ENCODE results near the gene VAV2.

VAV2 gene

DNA sequence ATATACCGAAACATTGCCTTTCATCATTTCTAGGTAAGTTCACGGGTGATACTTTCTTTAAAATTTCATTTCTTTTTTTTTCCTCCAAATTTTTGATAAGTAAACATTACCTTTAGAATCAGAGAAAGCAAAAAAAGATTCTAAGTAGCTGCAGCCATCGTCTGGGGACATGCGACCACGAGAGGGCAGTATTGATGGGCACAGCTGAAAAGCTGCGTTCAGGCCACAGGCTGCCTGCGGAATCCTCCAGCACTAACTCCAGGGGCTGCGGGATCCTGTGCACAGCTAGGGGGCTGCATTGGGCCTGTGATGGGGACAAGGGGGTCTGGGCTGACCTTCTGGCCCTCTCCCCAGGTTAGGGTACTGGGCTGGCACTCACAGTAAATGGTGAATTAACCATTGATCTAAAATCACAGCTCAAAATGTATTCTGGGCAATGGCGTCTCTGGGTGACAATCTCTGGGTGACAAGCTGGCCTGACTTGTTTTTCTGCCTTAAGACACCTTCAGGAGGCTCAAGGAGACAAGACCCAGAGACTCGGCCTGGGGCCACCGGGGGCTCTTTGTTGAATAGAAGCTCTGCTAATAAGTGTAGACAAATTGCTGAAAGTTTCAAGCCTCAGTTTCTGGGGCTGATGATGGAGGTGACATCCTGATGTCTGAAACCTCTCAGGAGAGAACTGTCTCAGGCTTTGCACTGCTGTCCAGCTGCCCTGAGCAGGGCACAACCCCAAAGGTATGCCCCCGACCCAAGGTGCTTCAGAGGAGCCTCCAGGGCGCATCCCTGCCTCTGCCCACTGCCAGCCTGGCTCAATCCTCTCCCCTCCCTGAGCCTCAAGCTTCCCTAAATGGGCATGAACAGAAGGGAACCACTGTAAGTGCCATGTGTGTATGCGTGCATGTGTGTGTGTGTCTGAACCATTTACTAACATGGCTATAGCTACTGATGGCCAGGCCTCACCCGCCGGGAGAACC, 209.7 kb downstream of the VAV2 start:
- peak; percentile 40 to 60 for DNase-seq (ENCODE audit: low read depth in 2 of 2)

DNA sequence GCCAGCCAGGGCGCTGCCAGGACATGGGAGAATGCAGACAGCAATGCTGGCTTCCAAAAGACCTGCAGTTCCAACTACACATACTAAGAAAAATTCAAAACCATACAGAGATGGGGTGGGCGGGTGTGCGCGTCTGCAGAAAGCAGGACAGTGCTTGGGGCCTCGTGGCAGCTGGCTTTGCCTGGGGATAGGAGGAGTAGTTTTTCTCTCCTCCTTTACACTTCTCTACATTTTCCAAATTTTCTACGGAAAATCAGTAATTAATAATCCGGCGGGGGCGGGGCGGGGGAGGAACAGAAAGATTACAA, 210.3 kb downstream of the VAV2 start:
- DNase-seq (ENCODE audit: low read depth in 2 of 2): no peak

DNA sequence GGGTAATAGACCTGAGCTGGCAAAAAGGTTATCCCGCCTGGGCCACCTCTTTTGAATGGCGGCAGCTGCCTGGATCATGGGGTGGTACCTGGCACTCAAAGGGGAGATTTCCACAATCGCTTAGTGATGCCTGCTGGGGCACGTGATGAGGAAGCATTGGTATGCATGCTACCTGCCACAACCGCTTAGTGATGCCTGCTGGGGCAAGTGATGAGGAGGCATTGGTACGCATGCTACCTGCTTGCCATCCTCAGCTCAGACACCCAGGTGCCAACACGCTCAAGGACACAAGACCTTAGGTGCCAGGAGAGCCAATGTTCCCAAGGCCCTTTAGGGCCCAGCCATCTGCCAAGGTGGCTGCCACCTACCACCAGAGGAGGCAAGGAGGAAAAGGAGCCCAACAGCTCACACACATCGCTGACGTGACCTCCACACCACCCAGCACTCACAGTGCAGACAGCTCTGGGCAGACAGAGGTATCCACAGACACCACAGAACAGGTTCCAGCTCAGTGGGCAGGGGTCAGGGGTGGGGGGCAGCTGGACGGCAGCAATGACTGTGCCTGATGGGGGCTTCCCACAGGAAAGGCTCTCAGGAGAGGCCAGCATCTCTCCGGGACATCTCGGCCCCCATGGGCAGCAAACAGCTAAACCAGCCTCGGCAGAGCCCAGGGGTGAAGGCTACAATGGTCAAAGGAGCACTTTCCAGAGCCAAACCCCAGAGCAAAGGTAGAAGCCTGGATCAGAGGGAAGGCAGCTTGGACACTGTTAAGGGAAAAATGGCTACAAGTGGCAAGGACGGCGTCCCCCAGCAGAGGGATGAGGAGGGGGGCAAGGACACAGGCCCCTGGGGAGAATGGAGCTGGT, 210.9 kb downstream of the VAV2 start:
- no peak for DNase-seq (ENCODE audit: low read depth in 2 of 2)

DNA sequence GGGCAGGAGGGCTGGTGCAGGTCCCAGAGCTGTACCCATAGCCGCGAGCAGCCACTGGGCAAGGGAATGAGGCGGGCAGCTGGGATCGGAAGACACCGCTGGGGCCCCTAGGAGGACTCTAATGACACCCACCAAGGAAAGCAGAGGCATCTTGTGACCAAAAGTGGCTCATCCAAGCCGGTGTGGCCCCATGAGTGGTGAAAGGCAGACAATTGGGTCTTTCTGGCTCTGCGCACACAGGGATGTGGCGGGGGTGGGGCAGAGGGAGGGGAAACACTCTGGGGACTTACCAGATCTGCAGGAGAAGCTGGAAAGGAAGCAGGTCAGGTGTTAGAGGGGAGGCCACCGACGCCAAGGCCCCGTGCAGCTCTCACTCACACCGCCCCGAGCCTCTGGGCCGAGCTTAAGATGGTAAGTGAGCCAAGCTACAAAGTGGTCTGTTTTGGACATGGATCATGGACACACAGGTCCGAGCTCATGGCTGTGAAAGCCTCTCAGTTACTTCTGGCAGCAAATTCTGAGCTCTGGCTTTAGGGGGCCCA, 211.6 kb downstream of the VAV2 start:
- DNase-seq (ENCODE audit: low read depth in 2 of 2): no peak

DNA sequence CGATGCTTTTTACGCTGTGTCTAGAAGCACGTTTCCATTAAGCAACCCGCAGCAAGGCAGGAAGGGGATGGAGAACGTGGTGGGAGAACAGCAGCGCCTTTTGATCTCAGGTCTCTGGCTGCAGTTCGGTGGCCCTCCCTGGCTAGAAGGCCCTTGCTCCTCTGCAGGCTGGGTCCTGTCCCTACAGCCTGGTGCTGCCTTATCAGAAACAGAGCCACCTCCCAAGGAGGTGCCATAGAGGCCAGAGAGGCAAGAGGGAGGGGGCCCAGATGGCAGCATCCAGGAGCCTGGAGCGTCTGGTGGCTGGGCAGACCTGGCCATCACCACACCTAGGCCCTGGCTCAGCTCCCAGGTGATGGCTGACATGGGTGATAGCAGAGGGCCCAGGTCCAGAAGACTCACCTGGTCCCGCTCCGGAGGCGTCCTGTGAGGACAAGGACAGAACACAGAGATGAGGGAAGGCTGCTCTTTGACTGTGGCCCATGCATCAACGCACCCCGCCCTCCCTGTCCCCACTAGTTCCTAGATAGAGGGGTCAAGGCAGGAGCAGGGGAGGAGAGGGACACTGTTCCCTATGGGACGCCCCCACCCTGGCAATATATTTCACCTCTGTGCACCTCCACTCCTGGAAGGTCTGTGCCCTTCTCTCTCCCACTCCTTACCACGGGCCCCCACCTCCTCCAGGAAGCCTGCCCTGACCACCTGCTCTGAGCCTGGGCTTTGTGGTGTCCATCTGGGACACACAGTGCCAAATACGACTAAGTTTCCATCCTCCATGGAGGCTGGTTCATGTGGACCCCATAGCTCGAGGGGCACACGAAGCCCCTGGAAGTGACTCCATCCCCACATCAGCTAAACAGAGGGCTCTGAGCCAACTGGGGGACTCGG, 212.4 kb downstream of the VAV2 start:
- DNase-seq (ENCODE audit: low read depth in 2 of 2): no peak

DNA sequence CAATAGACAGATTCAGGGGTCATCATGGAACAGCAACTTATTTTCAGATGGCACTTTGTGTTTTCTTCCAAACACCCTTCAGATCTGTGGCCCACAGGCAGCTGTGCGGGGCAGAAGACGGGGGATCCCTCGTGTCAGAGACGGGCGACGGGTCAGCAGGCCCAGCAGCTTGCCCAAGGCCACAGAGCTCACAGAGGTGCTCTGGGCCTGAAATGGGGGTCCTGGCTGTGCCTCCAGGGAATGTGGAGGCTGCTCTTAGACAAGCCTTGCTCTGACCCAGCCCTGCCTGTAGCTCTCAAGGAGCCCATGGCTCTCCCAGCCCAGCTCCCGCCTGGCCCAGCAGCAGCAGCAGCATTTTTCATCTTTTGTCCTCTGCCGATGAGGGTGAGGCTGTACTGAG, 213.0 kb downstream of the VAV2 start:
- DNase-seq (ENCODE audit: low read depth in 2 of 2): no peak

DNA sequence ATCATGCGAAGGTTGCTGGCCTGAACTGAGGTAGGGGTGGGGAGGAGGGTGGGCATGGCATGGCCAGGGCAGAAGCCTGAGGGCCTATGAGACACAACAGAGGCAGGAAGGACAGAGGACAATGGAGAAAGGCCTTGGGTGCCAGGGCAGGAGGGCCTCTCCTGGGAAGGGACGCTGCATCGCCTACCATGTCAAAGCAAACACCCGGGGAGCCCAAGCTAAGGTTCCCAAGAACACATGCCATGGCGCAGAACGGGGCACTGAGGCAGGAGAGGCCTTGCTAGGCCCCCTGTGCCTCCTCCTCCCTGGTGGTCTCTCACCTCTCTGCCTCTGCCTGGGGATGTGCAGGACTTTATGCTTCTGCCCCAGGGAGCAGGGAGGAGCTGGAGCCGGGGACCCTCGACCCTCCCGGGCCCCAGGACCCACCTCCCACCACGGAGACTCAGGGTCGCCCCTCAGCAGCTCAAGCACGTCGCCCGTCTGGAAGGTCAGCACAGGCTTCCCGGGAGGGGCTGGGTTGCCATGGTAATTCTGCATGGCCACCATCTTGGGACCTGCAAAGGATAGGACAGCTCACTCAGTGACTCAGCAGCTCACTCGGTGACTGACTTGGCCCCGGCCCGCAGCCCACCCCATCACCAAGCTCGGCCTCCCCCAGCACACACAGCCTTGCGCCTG, 213.6 kb downstream of the VAV2 start:
- no peak for DNase-seq (ENCODE audit: low read depth in 2 of 2)

DNA sequence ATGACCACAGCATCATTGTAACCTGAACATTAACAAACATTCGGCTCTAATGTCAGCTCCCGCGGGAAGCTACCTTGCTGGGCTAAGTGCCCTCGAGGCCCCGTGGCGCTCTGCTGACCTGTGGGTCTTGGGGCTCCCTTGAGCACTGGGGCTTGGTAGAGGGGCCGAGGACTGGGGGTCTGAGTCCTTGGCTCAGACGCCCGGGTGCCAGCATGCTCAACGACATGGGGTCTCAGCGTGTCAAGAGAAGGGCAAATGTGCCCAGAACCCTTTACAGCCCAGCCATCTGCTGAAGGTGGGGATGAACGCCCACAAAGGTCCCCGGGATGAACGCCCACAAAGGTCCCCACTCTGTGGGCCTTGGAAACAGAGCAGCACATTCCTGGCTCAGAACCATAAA, 214.3 kb downstream of the VAV2 start:
- DNase-seq (ENCODE audit: low read depth in 2 of 2): no peak

DNA sequence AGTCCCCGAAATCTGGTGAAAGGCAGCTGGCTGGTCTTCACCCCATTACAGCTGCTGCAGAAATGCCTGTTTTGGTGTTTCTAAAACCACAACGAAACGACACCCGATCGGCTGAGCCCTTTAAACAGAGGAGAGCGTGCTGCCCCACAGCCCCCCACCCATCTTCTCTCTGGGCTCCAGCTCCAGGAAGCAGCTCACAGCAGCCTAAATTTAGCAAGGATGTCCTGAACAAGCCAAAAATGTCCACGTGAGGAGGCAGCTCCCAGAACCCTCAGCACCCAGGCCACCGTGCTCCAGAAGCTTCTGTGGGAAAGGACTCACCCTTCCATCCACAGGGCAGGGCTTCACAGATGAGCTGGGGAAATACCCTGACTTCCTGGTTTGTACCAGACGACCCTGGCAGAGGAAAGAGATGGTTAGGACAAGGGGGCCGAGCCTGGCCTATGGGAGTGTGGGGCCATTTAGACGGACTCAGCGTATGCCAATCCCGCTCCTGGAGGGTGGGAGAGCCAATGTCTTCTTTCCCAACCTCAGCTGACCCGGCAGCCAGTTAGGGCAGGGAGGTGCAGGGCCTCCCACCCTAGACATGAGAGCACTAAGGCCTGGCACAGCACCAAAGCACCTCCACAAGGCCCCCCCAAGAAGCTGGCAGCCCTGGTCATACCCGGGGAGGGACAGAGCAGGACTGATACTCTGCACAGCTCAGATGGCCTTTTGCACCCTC, 214.9 kb downstream of the VAV2 start:
- DNase-seq (ENCODE audit: low read depth in 2 of 2): no peak

DNA sequence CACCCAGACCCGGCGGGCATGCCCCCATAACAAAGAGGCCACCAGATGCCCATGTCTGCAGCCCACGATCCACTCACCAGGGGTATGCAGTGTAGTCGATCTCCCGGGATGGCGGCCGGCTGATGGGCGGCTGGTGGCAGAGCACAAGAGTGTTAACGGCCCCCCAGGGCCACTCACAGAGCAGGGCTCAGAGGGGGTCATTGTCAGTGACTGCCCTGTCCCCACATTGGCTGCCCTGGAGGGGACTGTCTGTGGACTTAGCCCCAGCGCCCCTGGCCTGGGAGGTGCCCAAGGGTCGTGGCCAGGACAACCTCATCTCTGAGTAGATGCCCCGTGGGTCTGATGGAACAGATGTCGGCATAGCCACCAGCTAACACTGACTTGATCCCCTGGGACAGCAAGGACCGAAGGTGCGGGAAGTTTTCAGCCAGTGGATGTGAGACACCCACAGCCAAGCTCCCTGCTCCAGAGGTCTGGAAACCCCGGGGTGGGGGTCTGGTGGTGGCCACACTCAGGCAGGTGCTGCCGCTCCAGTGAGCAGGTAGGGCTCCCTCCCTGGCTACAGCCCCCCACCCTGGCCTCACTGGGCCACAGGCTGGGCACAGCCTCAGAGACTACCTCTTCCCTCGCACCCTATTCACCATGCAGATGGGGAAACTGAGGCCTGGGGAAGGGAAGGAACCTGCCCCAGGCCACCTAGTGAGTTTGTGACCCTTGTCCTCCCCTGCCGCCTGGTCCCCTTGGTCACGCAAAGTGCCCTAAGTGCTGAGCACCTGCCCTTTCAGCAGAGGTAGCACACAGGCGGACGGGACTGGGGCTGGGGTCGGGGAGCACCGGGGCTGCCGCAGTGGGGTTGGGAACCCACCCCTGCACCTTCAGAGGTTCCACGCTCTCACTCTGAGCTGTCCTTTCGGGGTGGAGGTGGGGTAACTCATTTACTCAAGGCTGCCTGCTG, 215.9 kb downstream of the VAV2 start:
- DNase-seq (ENCODE audit: low read depth in 2 of 2): no peak

DNA sequence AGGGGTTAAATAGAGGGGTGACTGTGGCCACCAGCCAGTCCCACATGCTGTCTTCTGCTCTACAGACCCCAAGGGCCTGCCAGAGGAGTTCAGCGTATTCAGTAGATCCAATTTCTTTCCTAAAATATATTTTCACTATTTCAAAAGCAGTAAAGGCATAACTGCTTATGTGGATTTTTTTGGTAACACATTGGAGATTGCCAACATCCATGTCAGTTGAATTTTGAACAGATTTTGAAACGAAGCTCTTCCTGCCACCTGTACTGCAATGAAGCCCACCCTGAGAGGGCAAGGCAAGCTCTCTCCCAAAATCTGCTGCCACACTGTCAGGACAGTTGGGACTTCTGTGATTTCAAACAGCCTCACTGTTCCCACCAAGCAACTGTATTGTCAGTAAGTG, 216.8 kb downstream of the VAV2 start:
- no peak for DNase-seq (ENCODE audit: low read depth in 2 of 2)

DNA sequence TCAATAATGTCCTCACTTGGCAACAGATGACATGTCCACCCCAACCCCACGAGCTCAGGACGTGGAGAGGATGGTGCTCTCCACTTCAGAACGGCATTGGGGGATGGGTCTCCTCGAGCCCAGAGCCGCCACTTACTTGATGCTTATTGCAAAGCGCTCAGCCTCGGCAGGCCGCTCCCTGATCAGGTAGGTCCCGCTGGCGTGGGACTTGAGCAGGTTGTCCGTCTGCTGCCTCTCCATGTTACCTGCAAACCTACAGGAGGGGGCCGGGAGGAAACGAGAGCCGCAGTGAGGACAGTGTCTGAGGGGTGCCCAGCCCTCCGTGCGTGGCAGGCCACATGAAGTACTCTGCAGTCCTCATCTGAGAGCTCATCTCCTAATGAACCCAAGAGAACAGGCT, 217.3 kb downstream of the VAV2 start:
- DNase-seq (ENCODE audit: low read depth in 2 of 2): no peak

DNA sequence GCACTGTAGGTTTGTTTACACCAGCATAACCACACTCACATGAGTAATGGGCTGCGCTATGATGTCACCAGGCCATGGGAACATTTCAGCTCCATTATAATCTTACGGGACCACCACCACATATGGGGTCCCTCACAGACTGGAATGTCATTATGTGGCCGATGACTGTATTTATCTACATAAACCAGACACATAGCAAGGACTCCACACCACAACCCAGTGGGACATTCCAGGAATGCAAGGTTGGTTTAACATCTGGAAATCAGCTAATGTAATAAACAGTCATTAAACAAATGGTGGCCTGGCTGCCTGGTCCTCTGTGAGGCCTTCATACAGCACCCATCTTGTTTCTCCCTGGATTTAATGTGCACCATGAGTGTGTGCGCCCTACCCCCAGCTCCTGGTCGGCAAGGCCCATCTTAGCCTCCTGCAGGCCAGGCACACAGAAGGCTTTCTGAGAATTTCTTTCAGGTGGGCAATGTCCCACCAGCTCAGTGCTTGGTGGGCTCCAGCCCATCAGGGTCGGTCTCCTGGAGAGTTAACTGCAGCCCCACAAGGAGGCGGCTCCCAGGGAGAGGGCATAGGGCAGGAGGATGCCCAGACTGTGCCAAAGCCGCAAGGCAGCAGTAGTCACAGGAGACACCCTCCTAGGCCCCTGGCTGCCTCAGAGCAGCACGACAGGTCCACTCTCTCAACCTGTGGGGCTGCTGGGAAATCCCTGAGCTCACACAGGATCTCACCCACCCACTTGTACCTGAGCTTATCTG, 218.1 kb downstream of the VAV2 start:
- DNase-seq (ENCODE audit: low read depth in 2 of 2): no peak

DNA sequence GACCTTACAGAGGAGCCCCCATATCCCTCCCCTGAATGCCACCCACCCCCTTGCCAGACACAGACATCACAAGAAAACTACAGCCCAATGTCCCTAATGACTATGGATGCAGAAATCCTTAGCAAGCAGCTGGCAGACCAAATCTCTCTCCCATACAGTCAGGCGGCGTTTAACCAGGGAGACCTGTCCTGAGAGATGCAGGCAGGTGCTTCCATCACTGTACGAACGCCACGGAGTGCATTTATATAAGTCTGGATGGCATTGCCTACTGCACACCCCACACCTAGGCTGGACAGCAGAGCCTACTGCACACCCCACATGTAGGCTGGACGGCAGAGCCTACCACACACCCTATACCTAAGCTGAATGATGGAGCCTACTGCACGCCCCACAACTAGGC, 219.5 kb downstream of the VAV2 start:
- DNase-seq (ENCODE audit: low read depth in 2 of 2): no peak

DNA sequence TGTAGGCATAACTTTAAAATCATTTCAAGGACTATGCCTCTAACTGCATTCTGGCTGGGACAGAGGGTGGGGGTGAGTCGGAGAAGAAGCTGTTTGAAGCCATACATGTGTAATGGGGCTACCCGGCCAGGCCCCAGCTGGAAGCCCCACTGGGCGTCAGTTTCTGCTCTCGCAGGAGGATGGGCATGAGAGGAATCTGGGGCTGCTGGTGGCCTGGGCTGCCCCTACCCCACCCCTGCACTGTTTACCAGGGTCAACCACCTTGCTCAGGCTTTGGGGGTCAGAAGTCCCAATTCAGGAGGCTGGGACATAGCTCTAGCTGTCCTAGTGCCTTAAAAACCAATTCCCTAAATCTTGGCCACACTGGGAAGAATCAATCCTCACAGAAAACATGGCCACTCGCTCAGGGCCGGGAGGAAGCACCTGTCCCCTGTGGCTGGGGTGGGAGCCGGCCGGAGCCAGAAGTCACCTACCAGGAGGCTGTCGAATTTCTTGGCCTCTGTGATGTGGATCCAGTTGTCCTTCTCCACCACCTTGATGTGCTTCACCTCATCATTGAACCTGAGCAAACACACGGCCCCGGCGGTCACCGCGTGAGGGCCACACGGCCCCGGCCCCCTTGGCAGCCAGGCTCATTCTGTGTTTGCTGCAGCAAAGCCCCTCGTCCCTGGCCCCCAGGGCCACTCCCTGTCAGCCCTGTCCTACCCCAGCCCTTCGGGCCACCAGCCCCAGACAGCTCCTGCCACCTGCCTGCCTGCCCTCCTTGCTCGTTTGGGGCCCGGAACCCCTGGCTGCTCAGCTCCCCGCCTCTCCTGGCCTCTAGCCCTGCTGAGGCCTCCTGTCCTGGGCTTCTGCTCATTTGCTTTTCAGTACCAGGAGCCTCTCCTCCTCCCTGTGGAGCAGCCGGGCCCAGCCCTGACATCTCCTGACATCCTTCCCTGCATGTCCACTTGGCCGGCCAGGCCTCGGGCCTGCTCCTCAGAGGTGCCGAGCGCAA, 220.3 kb downstream of the VAV2 start:
- DNase-seq (ENCODE audit: low read depth in 2 of 2): no peak

DNA sequence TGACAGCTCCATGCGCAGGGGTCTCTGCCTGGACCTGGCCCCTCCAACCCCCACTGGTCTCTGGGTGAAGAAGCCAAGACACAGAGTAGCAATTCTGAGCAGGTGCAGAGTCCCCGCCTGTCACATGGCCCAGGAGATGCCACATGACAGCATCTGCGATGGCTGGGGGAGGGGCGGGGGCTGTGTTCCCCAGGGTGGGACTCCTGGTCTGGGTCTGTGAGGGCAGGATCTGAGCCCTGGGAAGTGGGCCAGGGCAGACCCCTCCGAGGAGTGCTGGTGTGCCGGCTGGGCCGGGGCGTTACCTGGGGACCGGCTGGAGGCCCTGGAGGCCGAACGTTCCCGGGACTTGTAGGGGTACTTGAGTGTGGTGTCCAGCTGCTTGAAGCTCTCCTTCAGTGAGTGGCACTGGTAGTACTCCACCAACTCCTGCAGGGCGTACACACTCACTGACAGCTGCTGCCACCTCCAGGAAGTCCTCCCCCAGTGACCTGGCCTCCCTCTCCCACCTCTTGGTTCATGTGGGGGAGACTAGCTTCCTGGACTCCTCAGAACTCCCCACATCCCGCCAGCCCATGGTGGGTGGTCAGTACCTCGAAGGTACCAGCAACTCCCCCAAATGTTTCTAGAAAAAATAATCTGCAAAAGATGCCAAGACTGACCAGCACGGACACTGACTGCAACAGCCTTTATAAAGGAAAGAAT, 221.9 kb downstream of the VAV2 start:
- no peak for DNase-seq (ENCODE audit: low read depth in 2 of 2)

All from stimulated activated CD8-positive, alpha-beta memory T cell treated with anti-CD3 and anti-CD28 coated beads, Interleukin-2, amount 100 ng/mL, for 48 hours (primary cell).